DMS53 treated with DMSO at 0.1 percent for 48 hours (cell line): ENCODE data around the gene TMEM117.
A peak's percentile ranks its signal among the peaks of the same experiment; 100 is the strongest.
"Not testable (repeated sequence)": the region's sequence is repeated elsewhere in the genome, so short reads cannot be mapped to it uniquely, and the experiment has no call there.

Source experiments
- DNase-seq: peaks from one replicate; lab custom pipeline; 2025; ENCODE audit not compliant: unreplicated experiment; lab: John Stamatoyannopoulos, UW

TMEM117 gene

GRCh38 chr12:44184499-44185206 lies 348.8 kb downstream of the TMEM117 start:
- DNase-seq: no peak

DNA sequence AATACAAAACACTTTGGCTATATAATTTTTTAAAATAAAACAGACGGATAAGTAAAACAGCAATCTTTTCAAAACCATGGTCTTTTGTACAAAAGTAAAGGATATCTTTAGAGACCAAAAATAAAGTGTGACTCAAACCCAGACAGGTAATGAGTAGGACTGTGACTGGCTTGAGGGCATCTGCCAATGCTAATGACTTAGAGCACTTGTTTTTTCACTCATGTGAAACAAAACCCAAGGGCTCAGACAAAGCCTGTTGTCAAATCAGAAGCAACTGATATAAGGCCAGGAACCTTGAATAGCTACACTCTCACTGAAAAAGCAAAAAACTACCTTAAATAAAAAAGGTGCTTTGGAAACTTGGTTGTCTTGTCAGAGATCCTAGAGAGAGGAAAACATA lies 357.4 kb downstream of the TMEM117 start:
- DNase-seq: peak; percentile 98

DNA sequence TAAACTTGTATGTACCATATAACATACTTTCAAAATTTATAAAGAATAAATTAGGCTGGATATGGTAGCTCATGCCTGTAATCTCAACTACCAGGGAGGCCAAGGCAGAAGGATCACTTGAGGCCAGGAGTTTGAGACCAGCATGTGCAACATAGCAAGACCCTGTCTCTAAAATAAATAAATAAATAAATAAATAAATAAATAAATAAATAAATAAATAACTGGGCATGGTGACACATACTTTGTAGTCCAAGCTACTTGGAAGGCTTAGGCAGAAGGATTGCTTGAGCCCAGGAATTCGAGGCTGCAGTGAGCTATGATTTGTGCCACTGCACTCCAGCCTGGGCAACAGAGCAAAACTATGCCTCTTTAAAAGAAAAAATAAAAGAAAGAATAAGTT lies 359.8 kb downstream of the TMEM117 start:
- not testable (repeated sequence) for DNase-seq

- no peak for DNase-seq
Measured at GRCh38 chr12:44206045-44206444, 370.2 kb downstream of the TMEM117 start.

DNA sequence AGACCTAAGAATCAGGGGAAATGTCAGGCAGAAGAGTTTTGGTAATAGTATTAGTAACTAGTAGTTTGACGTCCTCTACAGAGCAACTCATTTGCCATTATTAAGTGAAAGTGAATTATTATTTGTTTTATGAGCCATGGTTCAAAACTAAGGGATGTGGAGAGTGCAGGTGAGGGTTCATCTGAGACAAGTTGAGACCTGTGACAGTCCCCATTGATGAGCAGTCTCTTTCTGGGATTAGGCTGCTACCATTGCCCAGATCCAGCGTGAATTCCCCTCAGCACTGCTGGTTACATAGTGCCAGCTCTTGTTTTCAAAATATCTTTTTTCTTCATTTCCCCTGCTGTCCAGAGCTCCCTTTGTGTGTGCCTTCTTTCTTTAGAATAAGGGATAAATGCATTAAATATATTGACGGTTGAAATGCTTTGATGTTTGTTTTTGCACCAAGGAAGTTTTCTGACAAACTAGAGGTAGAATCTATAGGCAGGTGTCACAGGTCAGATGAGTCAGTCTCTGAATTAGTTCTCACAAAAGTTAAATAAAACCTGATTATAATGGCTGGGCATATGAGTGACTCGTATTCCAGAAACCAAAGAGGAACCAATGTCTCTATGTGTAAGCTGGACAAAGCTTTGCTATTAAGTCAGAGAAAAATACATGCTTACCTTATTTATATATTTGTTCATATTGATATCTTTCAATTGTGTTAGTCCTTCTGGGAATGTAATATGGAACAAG lies 381.4 kb downstream of the TMEM117 start:
- DNase-seq: peak; percentile 32

DNA sequence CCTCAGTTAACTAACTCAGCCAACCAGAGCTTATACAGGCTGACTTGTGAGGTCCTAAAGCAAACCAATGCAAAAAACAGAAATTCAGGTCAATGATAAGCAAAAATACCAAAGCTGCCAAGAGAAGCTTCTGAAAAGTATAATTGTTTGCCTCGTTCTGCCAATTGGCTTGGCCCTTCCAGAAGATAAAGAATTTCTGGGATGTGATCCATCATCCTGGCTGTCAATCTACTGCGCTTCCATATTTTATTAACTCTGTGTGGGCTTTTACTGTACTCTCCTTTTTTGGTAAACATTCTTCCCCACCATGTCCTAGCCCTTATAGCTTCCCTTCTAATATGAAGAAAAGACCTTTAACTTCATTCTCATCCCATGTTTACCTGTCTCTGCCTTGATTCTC lies 387.9 kb downstream of the TMEM117 start:
- no peak for DNase-seq

DNA sequence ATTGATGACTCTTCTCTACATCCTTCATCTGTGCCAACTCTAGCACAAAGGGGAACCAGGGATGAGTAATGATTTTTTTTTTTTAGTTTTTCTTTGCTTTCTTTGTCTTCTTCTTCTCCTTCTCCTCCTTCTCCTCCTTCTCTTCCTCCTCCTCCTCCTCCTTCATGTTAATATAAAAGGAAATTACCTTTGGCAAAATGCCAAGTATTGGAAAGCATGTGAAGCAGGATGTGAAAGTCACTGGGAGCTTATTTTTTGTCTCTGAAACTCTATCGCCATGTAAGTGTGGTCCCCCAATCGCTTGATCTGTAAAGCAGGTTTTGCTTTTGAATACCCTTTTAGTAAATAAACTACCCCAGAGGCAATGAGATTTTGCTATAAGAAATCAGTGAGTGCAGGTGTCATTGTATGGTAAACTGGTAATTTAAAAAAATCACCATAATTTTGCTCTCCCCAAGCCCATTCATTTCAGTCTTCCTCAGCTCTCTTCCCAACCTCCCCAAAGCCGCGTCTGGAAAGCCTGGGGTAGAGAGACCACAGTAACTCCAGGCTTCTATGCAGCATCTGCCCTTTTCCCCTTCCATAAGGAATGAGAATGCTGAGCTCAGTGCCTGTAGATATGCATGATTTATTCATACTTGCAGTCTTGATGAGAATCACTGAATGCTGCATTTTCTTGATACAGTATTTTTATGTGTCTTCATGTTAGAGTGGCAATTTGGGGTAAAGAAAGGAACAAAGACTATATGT lies 388.7 kb downstream of the TMEM117 start:
- no peak for DNase-seq

GRCh38 chr12:44225149-44225510 lies 389.2 kb downstream of the TMEM117 start:
- DNase-seq: no peak

- no peak for DNase-seq
Measured at GRCh38 chr12:44227616-44228015, 391.7 kb downstream of the TMEM117 start.

GRCh38 chr12:44229846-44230245 lies 394.0 kb downstream of the TMEM117 start:
- no peak for DNase-seq

- DNase-seq: no peak
Measured at GRCh38 chr12:44235674-44236073, 399.8 kb downstream of the TMEM117 start.

DNA sequence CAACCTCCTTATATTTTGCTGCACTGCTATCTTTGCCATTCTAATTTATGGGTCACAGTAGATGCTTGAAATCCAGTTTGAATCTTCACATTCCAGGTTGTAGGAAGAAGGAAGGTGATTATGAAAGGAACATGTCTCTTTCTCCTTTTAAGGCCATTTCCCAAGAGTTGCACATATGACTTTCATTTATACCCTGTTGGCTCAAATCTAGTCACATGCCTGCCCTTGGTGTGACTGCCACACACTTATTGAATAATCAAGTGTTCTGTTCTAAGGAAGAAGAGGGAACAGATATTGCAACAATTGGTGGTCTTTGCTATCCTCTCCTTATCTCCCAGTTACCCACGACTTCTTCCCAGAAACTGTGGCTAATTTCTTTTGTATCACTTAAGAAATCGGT lies 404.3 kb downstream of the TMEM117 start:
- DNase-seq: no peak

- DNase-seq: no peak
Measured at GRCh38 chr12:44245932-44246331, 410.1 kb downstream of the TMEM117 start.

DNA sequence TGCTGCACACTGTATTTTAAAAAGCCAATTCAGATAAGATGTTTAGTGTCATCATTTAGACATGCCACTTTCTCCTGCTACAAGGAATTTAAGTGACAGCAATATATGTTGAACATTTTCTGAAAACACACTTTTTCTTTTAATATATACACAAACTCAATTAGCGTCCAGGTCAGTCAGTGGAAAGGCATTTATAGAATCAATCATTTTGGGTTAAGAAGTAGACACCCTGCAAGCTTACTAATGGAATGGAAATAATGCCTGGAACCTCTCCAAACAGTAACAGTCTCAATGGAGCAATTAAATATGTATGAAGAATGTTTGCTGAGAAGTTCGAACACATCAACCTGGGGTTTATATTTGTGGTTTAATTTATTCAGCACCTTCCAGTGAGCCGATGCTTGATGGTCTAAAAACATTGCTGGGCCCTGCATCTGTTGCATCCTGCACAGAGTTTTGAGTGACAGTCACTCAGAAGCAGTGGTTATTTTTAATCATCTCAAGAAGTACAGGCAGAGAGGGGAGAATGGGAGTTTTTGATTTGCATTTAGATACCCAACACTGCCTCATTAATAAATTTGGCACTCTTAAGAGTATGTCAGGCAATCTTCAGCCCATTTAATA lies 410.7 kb downstream of the TMEM117 start:
- no peak for DNase-seq

DNA sequence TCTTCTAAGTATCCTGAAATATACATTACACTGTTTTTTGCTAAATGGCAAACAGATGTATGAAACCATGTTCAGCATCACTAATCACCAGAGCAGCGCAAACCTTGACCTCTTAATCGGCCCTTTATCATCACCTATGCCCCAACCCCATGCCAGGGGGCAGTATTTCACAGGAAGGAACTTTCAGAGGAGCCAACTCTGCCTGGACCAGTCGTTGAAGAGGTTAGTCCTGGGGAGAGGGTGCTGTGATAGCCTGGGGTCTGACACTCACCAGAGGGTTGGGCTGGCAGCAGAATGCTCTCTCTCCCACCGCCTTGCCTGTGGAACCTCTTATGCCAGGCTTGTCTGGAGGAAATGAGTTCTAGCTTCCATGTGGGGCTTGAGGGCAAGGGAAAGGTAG lies 411.7 kb downstream of the TMEM117 start:
- no peak for DNase-seq

DNA sequence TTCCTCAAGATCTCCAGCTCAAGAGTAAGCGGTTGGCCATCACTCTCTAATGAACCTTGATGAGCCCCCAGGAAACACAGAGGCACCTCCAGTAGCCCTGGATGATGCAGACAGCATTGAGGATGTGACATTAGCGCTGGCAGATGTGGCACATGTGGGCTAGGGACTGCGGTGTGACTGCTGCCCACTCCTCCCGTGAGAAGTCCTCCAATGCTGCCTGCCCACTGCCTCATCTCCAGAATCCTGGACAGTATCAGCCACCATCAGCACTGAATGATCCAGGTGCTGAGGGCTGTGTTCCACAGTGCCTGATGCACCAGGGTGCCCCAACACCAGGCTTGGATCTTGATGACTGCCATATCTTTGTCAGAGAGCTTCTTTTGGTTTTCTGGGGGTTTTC lies 412.6 kb downstream of the TMEM117 start:
- DNase-seq: no peak

- not testable (repeated sequence) for DNase-seq
Measured at GRCh38 chr12:44250440-44250839, 414.6 kb downstream of the TMEM117 start.

GRCh38 chr12:44253338-44253856 lies 417.5 kb downstream of the TMEM117 start:
- DNase-seq: no peak

GRCh38 chr12:44258246-44258645 lies 422.4 kb downstream of the TMEM117 start:
- no peak for DNase-seq

DNA sequence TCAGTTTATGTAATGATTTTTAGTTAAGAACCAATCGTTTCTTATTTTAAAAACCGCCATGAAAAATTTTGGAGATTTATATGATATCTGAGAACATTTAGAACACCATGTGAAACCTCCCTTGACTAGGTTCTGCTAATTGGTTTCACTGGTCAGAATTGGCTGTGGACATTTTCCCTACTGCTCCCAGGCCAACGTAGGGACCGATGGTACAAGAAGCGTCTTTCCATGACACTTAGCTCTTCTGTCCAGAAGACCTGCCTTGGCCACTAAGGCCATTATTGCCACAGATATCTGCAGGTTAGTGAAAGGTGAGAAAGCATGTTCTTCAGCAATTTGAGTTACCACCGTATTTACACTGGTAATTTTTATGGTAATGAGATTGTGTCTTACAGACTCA lies 424.0 kb downstream of the TMEM117 start:
- no peak for DNase-seq

- DNase-seq: no peak
Measured at GRCh38 chr12:44260581-44260980, 424.7 kb downstream of the TMEM117 start.
